Mononuclear cell (primary cell): Measurements from ENCODE around the gene SLC7A8. TPM values are rescaled to one million over a fixed set of nuclear protein-coding genes. Genes with fewer than 3 reads are reported as not detected.
"Not testable (repeated sequence)": the region's sequence is repeated elsewhere in the genome, so short reads cannot be mapped to it uniquely, and the experiment has no call there.

Source experiments
- H3K27me3 ChIP-seq: 2 replicates; pipeline ENCODE4 v1.6.0; 2011; ENCODE audit warnings: low read length, control low read depth; ENCODE audit not compliant: insufficient read depth
- H3K4me1 ChIP-seq: 2 replicates; pipeline ENCODE4 v1.5.1; 2011; ENCODE audit warnings: mild to moderate bottlenecking, low read length, control low read depth; ENCODE audit not compliant: insufficient read depth
- H3K4me3 ChIP-seq: 2 replicates; pipeline ENCODE4 v1.5.1; 2011; ENCODE audit warnings: mild to moderate bottlenecking, low read length, moderate library complexity
- H3K9me3 ChIP-seq: 2 replicates; pipeline ENCODE4 v1.5.1; 2011; ENCODE audit warnings: low read depth, mild to moderate bottlenecking, control low read depth, low read length
- total RNA-seq: library from RNA; depleted of rRNA; stranded (reverse); fragments of >200 nt; gene quantifications from one replicate; pipeline ENCODE4 v1.2.3, GENCODE V29; 2012

SLC7A8 gene
- total RNA-seq, 1 donor = 0.21 TPM

DNA sequence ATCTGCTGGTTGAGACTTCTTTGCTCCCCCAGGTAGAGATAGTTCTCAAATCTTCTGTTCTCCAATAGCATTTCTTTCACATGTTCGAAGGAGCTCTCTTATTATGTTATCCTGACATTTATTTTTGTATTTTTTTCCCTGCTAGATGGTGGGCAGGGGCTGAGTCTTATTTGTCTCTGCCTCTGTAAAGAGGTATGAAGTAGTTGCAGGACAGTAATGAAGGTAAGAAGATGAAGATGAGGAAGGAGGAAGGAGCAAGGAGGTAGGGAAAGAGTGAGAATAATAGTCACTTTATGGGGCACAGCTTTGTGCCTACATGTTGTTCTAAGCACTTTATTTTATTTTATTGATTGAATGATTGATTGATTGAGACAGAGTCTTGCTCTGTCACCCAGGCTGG is 73.7 kb downstream of the SLC7A8 start:
- Histone ChIP-seq H3K9me3 (no peaks in the 10 kb centered on the region), H3K4me3 (no peak overlapping the region), H3K4me1 (peaks cover 46% of the 10 kb centered on the region), H3K27me3 (peaks cover 2% of the 10 kb centered on the region)

DNA sequence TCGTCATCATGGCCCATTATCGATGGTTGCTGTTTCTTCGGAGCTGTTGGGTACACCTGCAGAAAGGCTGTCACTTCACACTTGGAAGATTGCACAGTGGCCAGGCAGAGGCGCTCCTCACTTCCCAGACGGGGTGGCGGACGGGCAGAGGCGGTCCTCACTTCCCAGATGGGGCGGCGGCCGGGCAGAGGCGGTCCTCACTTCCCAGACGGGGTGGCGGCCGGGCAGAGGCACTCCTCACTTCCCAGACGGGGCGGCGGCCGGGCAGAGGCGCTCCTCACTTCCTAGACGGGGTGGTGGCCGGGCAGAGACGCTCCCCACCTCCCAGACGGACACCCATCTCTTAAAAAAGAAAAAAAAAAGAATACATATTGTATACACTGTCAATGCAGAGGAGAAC is 75.3 kb downstream of the SLC7A8 start:
- H3K9me3 ChIP-seq, H3K27me3 ChIP-seq, H3K4me3 ChIP-seq: not testable (repeated sequence)
- peaks cover 30% of the 10 kb centered on the region for H3K4me1 ChIP-seq

DNA sequence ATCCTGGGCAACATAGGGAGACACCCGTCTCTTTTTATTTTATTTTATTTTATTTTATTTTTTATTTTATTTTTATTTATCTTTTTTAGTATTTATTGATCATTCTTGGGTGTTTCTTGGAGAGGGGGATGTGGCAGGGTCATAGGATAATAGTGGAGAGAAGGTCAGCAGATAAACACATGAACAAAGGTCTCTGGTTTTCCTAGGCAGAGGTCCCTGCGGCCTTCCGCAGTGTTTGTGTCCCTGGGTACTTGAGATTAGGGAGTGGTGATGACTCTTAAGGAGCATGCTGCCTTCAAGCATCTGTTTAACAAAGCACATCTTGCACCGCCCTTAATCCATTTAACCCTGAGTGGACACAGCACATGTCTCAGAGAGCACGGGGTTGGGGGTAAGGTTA is 75.8 kb downstream of the SLC7A8 start:
- H3K27me3 ChIP-seq, H3K9me3 ChIP-seq, H3K4me3 ChIP-seq: not testable (repeated sequence)
- H3K4me1 ChIP-seq = peaks cover 24% of the 10 kb centered on the region

DNA sequence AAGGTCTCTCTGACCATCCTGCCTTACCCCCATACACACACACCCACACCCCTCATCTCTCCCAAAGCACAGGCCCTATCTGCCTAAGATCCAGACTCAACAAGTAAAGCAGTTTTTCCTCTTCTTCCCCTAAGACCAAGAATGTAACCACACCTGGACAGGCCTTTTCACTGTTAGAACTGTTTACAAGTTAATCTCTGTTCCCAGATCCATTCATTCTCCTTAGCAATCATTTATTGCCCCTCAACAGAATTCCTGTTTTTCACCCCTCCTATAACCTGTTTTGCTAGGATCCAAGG is 76.8 kb downstream of the SLC7A8 start:
- H3K4me3 ChIP-seq = no peak overlapping the region
- H3K4me1 ChIP-seq = peaks cover 19% of the 10 kb centered on the region
- H3K9me3 ChIP-seq = no peaks in the 10 kb centered on the region
- peaks cover 2% of the 10 kb centered on the region for H3K27me3 ChIP-seq

DNA sequence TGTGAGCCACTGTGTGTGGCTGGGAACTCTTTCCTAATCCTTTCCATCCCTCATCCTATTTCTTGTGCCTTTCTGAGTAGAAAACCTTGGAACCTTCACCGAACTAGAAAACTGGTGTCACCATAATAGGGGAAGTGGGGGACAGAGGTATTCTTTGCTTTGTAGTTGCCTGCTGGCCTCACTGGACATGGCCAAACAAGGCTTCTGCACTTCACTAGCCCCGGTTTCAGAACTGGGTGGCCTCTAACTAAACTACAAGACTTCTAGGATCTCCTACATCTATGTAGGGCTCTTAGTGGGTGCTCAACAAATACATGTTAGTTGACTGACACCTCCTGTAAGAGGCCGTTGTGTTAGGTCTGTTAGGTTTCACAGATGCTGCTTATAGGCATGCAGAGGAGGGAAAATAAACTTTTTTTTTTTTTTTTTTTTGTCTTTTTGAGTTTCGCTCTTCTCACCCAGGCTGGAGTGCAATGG is 78.1 kb downstream of the SLC7A8 start:
- Histone ChIP-seq H3K27me3 (no peaks in the 10 kb centered on the region), H3K9me3 (no peaks in the 10 kb centered on the region), H3K4me1 (peaks cover 9% of the 10 kb centered on the region), H3K4me3 (no peak overlapping the region)

DNA sequence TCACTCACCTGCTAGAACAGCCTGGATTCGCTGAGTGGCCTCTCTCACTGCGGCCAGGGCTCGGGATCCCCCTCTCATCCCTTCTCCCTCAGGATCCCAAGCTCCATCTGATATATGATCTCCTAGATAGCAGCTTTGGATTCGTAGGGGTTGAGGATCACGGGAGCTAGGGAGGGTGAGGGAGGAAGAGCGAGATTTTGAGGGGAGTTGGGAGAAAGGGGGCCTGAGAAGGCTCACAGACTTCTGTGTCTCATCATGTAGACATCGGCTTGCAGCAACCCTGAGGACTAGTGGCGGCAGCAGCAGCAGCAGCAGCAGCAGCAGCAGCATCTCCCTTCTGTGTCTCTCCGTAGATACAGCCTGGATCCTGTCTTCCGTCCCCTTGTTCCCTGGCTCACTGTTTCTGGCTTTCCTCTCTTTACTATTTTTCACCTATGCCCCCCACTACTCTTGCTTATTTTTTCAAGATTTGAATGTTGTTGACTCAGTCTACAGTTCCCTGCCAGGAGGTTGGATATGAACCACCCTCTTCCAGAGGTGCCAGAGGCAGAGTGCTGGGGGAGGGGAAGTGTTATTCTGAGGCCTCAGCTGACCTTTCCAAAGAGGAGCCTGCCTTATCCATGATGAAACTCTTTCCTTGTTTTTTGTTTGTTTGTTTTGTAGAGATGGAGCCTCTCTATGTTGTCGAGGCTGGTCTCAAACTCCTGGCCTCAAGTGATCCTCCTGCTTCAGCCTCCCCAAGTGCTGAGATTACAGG is 78.7 kb downstream of the SLC7A8 start, which contains the start of gene CIROP:
Gene CIROP (minus strand): TSS at position 399 of the 757 bp plus-strand sequence. CDS start 69 bp downstream, at position 330.
- Histone ChIP-seq H3K4me3 (no peak within 1 kb of the TSS), H3K4me1 (peaks cover 9% of the 10 kb centered on the region), H3K9me3 (no peaks in the 10 kb centered on the region), H3K27me3 (no peaks in the 10 kb centered on the region)

DNA sequence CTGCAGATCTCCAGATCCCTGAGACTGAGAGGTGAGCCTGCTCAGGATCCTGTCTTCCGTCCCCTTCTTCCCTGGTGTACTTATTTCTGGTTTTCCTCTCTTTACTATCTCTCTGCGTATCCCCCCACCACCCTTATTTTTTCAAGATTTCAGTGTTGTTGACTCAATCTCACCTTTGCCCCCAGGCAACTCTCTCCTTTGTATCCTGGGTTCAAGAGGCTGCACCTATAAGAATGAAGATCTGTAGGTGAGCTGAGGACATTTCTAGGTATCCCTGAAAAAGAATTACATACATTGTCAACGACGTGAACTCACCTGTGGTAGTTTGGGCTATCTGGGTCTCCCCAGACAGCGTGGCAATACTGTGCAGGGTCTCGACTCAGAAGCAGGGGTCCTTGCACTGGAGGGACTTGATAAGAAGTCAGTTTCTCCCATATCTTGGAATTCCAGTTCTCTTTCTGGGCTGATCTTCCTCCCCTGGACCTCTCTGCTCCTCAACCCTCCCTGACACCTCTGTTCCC is 79.3 kb downstream of the SLC7A8 start:
- Histone ChIP-seq H3K9me3 (no peaks in the 10 kb centered on the region), H3K4me1 (peaks cover 9% of the 10 kb centered on the region), H3K27me3 (no peaks in the 10 kb centered on the region), H3K4me3 (no peak overlapping the region)

DNA sequence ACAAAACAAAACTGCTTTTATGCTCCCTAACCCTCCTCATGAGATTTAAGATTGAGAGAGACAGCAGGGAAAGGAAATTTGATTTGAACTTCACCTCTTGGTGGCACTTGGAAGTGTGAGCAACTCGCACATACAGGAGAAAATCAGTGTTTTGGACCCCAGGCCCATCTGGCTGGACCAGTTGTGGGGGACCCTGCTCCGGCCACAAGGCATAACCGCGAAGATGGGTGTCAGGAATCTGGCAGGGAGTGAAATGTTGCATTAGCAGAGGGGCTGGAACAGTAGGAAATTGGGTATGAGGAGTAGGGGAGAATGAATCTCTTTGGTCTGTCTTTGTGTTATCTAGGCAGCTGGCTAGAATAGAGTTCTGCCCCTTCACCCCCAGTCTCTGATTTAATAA is 79.9 kb downstream of the SLC7A8 start:
- H3K4me3 ChIP-seq = no peak overlapping the region
- no peaks in the 10 kb centered on the region for H3K9me3 ChIP-seq
- H3K27me3 ChIP-seq = no peaks in the 10 kb centered on the region
- H3K4me1 ChIP-seq = peaks cover 9% of the 10 kb centered on the region

DNA sequence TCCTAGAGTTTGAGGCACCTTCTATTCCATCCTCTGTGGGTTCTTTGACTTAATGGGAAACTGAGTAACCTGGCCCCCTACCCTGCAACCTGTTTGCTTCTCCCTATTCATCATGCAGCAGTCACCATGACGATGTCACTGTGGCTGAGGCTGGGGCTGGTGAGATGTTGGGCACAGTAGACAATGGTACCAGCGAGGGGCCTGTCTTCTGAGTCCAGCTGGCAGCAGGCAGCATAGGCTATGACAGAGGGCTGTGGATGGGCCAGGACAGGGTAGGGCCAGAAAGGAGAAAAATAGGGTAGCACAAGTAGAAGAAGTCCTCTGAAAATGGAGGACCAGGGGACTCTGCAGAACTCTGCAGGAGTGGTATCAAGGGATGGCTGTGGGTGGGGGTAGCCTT is 80.7 kb downstream of the SLC7A8 start:
- Histone ChIP-seq H3K4me1 (peaks cover 9% of the 10 kb centered on the region), H3K27me3 (no peaks in the 10 kb centered on the region), H3K9me3 (no peaks in the 10 kb centered on the region), H3K4me3 (no peak overlapping the region)

DNA sequence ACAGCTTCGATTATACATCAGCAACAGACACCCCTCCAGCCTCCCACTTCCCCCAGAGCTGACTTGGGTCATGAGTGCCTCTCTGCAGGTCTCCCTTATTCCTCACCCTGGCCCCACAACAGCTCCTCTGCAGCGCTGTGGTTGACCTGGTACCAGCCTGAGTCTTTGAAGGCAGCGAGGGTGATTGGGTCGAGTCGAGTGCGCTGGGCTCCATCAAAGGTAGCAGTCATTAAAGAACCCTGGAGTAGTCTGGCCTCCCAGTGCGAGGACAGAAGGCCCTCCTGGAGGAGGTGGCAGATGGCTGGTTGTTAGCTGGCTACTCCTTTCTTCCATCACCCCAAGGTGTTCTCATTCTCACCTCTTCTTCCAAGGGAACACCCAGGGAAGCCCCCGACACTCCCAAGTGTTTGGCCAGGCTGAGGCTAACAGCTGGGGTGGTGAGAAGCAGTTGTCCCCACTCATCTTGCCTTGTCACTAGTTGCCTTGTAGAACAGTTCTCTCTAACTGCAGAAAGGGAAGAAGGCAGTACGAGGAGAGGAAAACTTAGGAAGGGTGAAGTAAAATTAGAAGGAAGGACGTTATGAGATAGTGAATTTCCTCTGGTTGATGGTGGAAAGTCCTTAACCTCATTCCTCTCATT is 81.4 kb downstream of the SLC7A8 start:
- H3K27me3 ChIP-seq = no peaks in the 10 kb centered on the region
- H3K9me3 ChIP-seq = no peaks in the 10 kb centered on the region
- peaks cover 14% of the 10 kb centered on the region for H3K4me1 ChIP-seq
- no peak overlapping the region for H3K4me3 ChIP-seq

DNA sequence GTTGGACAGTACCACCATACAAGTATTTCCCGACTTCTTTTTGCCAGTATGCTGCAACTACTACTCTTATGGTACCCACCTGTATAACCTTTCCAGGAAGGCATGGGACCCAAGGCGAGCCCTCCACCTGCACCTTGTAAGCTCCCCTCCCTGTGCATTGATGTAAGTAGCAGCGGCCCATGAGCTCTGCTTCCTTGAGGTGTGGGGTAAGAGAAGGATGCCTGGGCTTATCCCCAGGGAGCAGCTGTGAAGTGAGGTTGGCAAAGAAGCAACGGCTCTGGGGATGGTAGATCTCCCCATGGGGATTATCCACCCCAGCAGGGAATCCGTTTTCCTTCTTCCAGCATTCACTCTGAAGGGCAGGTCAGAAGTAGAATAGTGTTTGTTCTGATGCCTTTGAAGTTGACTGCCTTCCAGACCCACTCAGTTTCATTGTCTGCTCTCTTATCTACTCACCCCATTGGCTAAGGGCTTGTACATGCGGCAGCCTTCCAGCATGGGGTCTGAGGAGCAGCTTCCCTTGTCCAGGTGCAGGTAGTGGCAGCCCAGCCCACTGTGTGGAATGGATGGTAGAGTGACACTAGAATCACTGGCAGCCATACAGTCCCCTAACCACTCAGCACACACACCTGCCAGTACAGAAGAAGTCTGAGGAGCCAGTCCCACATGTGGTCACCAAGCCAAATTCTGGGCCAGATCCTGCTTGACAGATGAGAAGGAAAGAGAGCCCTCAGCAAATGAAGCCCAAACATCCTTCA is 82.1 kb downstream of the SLC7A8 start:
- Histone ChIP-seq H3K27me3 (no peaks in the 10 kb centered on the region), H3K4me1 (peaks cover 21% of the 10 kb centered on the region), H3K4me3 (no peak overlapping the region), H3K9me3 (no peaks in the 10 kb centered on the region)

DNA sequence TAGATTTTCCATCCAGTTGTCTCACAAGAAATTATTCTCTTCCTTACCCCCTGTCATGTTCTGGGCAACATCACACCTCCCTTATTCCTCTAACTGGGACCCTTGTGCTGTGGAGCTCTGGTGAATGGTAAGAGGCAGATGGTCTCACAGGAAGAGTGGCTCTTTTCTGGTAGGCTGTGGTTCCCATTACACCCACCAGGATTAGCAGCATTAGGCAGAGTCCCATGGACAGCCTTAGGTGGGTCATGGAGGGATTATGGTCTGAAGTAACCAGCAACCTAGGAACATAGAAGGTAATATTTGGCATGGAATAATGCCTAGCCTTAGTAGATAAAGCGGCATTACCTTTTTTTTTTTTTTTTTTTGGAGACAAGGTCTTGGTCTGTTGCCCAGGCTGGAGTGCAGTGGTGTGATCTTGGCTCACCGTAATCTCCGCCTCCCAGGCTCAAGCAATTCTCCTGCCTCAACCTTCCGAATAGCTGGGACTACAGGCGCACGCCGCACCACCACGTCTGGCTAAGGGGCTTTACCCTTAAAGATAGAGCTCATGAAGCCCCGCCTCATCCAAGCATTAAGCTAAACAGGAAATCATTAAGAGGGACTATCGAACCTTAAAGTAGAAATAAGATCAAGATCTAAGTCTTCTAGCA is 84.1 kb downstream of the SLC7A8 start:
- no peak overlapping the region for H3K4me3 ChIP-seq
- H3K27me3 ChIP-seq = no peaks in the 10 kb centered on the region
- H3K4me1 ChIP-seq = peaks cover 15% of the 10 kb centered on the region
- H3K9me3 ChIP-seq = no peaks in the 10 kb centered on the region

DNA sequence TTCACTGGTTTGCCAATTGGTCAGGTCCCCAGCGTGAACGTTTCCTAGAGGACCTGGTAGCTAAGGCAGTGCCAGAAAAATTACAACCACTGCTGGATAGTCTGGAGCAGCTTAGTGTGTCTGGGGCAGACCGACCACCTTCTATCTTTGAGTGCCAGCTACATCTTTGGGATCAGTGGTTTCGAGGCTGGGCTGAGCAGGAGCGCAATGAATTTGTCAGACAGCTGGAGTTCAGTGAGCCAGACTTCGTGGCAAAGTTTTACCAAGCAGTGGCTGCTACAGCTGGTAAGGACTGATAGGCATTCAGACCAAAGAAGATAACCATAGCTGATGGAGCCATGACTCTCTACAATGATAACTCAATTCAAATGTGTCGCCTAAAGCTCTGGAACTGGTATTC is 85.7 kb downstream of the SLC7A8 start:
- H3K4me3 ChIP-seq = no peak overlapping the region
- peaks cover 28% of the 10 kb centered on the region for H3K4me1 ChIP-seq

DNA sequence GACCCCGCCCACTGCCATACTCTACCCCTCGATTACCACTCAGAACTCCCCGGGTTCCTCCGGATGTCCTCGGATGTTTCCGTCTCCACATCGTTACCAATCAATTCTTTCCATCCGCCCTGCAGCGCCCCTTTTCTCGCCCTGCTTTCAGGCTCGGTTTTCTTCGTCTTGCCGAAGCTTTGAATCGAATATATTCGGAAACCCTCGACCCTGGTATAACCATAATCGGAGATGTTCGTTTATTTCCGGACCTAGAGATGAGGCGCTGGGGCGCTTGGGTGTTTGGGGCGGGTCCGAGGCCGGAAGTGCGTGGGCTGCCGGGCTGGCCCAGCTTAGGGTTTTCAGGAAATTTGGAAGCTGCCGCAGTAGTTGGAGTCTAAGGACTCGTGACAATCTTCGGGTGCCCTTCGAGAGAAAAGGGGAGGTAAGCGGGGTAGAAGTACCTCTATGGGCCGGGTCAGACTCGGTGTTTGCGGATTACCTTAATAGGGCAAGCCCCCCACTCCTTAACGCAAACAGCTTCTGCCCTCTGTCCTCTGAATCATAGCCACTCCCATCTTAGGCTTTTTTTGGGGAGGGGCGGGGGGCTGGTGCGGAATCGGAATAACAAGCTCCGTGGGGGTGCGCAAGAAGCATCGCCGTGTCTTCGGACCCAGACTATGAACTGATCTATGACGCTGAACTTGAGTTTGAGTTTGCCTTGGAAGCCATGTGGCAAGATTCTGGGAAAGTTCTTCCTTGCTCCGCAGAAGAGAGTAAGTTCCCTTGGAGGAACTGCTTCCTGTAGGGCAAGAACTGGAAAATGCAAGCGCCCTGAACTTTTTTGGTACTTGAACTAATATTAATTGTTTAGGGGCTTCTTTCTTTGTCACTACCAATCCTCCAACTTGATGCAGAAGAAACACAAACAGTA is 88.0 kb downstream of the SLC7A8 start, which contains the start of gene C14orf119:
Gene C14orf119 (plus strand): TSS at position 310 of the 913 bp plus-strand sequence. CDS start 2,154 bp downstream, outside the sequence.
- H3K27me3 ChIP-seq = no peaks in the 10 kb centered on the region
- H3K9me3 ChIP-seq = no peaks in the 10 kb centered on the region
- peak within 1 kb of the TSS; percentile 81 for H3K4me3 ChIP-seq
- peaks cover 28% of the 10 kb centered on the region for H3K4me1 ChIP-seq

More for the DNA sequence above, 85.7 kb downstream of the SLC7A8 start:
- H3K9me3 ChIP-seq = no peaks in the 10 kb centered on the region
- no peaks in the 10 kb centered on the region for H3K27me3 ChIP-seq
